Measurements from ENCODE around the gene STK11. TPM values are rescaled to one million over a fixed set of nuclear protein-coding genes. Genes with fewer than 3 reads are reported as not detected.
A peak's percentile ranks its signal among the peaks of the same experiment; 100 is the strongest.

The STK11 gene
- total and polyA plus RNA-seq, 3 donors from 2014 or later, result 194 to 209 (median 197) TPM

DNA sequence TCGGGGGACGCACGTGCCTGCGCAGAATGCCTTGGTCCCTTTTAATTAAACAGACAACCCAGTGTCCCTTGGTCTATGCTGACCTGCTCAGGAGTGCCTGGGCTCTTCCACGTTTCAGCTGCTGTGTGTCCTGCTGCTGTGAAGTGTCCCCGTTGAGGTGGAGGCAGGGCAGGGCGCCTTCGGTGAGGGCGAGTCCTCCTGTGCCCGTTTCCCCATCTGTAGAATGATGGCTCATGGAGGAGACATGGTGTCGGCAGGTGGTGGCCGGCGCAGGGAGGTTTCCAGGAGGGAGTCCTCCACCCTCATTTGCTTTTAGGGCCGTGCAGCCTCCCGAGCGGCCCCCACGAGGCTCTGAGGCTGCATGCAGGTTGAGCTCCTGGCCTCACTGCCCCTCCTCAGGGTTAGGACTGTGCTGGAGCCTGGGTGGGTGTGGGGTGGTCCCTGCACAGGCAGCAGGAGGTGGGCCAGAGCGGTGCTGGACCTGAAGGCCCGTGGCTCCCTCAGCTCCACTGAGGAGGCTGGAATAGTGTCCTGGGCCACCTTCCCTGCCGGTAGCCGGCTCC lies 8.8 kb downstream of the STK11 start:
- Histone ChIP-seq H3K9me3 (no peaks in the 10 kb centered on the region), H3K36me3 (ENCODE audit: low read depth, missing control alignments) (no peaks in the 10 kb centered on the region), H3K27ac (peak overlapping the region; percentile 85 to 86), H3K4me3 (no peak overlapping the region), H3K27me3 (no peaks in the 10 kb centered on the region), H3K4me1 (peaks cover 65% of the 10 kb centered on the region)
- TF ChIP-seq, protein P1, sequence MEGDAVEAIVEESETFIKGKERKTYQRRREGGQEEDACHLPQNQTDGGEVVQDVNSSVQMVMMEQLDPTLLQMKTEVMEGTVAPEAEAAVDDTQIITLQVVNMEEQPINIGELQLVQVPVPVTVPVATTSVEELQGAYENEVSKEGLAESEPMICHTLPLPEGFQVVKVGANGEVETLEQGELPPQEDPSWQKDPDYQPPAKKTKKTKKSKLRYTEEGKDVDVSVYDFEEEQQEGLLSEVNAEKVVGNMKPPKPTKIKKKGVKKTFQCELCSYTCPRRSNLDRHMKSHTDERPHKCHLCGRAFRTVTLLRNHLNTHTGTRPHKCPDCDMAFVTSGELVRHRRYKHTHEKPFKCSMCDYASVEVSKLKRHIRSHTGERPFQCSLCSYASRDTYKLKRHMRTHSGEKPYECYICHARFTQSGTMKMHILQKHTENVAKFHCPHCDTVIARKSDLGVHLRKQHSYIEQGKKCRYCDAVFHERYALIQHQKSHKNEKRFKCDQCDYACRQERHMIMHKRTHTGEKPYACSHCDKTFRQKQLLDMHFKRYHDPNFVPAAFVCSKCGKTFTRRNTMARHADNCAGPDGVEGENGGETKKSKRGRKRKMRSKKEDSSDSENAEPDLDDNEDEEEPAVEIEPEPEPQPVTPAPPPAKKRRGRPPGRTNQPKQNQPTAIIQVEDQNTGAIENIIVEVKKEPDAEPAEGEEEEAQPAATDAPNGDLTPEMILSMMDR (IDR thresholded peaks at IDR 0.05), result no peak
- no peak for TF ChIP-seq POLR2A (IDR thresholded peaks at IDR 0.05)
- DNase-seq, result no peak
- intact Hi-C loops (cut with DNase I; ENCODE audit: low total_unique reads), result no loop called here
- WGBS, 2 donors, result 55 to 59% methylated on average over 14 to 21 of the region's 21 CpGs

DNA sequence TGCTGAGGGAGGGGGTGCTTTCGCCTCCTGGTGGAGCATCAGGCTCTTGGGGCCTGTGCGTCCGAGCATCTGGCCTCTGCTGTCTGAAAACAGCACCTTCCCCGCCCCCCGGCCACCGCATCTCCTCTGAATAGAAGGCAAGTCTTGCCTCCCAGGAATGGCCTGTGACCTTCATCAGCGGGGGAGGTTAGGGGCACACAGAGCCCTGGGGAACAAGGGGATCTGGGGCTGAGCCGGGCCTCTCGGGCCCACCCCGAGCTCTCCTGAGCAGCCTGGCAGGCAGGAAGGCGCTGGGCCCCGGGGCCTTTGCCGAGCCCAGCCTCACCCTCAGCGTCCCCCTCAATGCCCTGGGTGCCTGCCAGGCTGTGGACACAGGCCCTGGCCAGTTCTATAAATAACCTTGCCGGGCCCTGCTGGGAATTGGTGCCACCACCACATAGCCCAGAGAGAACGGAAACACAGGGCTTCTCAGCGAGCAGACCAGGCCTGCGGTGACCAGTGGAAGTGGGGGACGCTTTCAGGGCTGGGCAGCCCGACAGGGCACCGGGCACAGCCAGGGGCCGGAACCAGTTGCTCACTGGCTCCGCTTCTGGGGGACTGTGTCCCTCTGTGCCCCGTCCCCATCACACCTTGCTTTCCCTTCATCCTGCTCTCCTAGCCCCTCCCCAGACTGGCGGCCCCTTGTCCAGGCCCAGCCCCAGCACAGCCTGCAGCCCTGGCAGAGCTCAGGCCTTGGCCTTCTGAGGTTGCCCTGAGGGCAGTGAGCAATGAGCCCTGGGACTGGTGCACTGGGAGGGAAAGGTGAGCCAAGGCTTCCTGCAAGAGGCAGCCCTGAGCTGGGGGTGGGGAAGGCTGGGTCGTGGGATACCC lies 9.5 kb downstream of the STK11 start:
- 54 to 86% methylated on average over 1 to 26 of the region's 26 CpGs for WGBS, 2 donors
- intact Hi-C loops (cut with DNase I; ENCODE audit: low total_unique reads), result no loop called here
- peak; percentile 77 for DNase-seq

DNA sequence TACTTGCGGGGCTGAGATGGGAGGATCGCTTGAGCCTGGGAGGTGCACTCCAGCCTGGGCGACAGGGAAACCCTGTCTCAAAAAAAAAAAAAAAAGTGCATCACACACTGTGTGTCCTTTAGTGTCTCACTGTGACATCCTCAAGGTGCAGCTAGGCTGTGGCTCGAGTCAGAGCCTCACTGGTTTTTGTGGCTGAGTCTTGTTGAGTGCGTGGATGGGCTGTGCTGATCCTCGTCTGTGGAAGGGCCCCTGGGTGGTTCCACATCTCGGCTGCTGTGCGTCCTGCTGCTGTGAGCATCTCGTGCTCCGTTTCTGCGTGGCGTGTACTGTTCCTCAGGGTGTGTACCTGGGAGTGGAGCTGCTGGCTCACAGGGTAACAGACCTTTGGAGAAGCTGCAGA lies 11.2 kb downstream of the STK11 start:
- intact Hi-C loops (cut with DNase I; ENCODE audit: low total_unique reads), result no loop called here
- DNase-seq, result no peak
- Histone ChIP-seq H3K27ac (peak overlapping the region in 1 of 2 donors; percentile 86), H3K36me3 (ENCODE audit: low read depth, missing control alignments) (no peaks in the 10 kb centered on the region), H3K9me3 (no peaks in the 10 kb centered on the region), H3K4me1 (peaks cover 52% of the 10 kb centered on the region), H3K4me3 (no peak overlapping the region), H3K27me3 (no peaks in the 10 kb centered on the region)
- TF ChIP-seq, protein P1 (IDR thresholded peaks at IDR 0.05), result no peak
- no peak for TF ChIP-seq POLR2A (IDR thresholded peaks at IDR 0.05)
- 63 to 81% methylated on average over 12 of the region's 12 CpGs for WGBS, 2 donors

More for the DNA sequence above, 9.5 kb downstream of the STK11 start:
- no peaks in the 10 kb centered on the region for H3K27me3 ChIP-seq
- H3K4me3 ChIP-seq, result no peak overlapping the region
- no peaks in the 10 kb centered on the region for H3K36me3 ChIP-seq (ENCODE audit: low read depth, missing control alignments)
- H3K27ac ChIP-seq, result peak overlapping the region; percentile 85 to 86
- no peaks in the 10 kb centered on the region for H3K9me3 ChIP-seq
- no peak for TF ChIP-seq POLR2A (IDR thresholded peaks at IDR 0.05)
- TF ChIP-seq, protein P1 (IDR thresholded peaks at IDR 0.05), result no peak
- peaks cover 62% of the 10 kb centered on the region for H3K4me1 ChIP-seq

DNA sequence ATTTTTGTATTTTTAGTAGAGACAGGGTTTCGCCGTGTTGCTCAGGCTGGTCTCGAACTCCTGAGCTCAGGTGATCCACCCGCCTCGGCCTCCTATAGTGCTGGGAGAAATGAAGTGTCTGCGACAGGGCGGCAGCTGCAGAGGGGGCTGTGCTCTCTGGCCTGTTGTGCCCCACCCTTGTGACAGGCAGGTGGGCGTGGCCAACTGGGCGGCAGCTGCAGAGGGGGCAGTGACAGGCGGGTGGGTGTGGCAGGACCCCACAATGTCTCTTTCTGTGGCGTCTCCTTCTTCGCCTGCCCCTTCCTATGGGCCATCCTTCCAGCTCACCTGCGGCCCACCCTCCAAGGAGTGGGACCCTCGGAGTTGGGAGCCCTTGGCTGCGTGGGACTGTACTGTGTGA lies 11.8 kb downstream of the STK11 start:
- Histone ChIP-seq H3K36me3 (ENCODE audit: low read depth, missing control alignments) (no peaks in the 10 kb centered on the region), H3K4me3 (no peak overlapping the region), H3K4me1 (peaks cover 55% of the 10 kb centered on the region), H3K27me3 (no peaks in the 10 kb centered on the region), H3K9me3 (no peaks in the 10 kb centered on the region), H3K27ac (peak overlapping the region; percentile 68 to 73)
- 83 to 100% methylated on average over 9 to 15 of the region's 15 CpGs for WGBS, 2 donors
- TF ChIP-seq, protein P1 (IDR thresholded peaks at IDR 0.05), result no peak
- intact Hi-C loops (cut with DNase I; ENCODE audit: low total_unique reads), result no loop called here
- DNase-seq, result no peak

Data from testis (tissue), 3 donors.